Measurements from ENCODE around the gene PLEK.
A peak's percentile ranks its signal among the peaks of the same experiment; 100 is the strongest.

The PLEK gene

DNA sequence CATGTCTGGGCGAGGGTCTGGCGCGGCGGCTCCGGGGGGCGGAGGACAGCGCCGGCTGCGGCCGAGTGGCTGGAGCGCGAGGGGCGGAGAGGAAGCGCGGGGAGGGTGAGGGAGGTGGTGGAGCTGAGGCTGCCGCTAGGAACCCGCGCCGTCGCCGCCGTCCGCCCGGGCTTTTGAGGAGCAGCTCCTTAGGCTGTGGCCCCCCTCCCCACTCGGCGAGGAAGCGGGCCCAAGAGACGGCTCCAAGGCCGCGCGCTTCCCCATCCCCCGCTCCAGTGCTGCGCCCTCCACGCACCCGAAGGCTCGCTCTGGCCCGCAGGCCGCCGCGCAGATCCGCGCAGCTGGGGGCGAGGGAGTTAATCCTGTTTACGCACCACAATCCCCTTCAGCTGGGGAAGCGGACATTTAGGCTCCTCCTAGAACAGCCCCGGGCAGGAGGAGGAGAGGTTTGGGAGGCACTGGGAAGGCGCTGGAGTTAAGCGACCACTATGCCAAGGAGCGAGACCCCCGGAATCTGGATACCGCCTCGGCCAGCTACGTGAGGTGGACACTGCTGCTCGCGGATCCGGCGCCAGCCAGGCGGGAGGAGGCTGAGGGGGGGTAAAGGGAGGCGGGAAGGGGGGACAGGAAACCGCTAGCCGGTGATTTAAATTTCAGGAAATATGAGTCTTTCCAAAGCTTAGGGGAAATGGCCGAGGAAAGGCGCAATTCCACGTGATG is 45.5 kb upstream of the PLEK start, which contains the start of gene CNRIP1:
Gene CNRIP1 (minus strand): TSS at position 552 of the 720 bp plus-strand sequence. CDS start 549 bp downstream, at position 3.
- TF ChIP-seq, protein P1, sequence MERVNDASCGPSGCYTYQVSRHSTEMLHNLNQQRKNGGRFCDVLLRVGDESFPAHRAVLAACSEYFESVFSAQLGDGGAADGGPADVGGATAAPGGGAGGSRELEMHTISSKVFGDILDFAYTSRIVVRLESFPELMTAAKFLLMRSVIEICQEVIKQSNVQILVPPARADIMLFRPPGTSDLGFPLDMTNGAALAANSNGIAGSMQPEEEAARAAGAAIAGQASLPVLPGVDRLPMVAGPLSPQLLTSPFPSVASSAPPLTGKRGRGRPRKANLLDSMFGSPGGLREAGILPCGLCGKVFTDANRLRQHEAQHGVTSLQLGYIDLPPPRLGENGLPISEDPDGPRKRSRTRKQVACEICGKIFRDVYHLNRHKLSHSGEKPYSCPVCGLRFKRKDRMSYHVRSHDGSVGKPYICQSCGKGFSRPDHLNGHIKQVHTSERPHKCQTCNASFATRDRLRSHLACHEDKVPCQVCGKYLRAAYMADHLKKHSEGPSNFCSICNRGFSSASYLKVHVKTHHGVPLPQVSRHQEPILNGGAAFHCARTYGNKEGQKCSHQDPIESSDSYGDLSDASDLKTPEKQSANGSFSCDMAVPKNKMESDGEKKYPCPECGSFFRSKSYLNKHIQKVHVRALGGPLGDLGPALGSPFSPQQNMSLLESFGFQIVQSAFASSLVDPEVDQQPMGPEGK (CRISPR knock-in tag; IDR thresholded peaks at IDR 0.05; ENCODE audit: borderline replicate concordance) = no peak; the same call in 1 of the 2 replicates
- no peak for TF ChIP-seq ZNF565 (CRISPR knock-in tag; conservative IDR thresholded peaks at IDR 0.05; ENCODE audit: low read depth)
- TF ChIP-seq, protein P2, sequence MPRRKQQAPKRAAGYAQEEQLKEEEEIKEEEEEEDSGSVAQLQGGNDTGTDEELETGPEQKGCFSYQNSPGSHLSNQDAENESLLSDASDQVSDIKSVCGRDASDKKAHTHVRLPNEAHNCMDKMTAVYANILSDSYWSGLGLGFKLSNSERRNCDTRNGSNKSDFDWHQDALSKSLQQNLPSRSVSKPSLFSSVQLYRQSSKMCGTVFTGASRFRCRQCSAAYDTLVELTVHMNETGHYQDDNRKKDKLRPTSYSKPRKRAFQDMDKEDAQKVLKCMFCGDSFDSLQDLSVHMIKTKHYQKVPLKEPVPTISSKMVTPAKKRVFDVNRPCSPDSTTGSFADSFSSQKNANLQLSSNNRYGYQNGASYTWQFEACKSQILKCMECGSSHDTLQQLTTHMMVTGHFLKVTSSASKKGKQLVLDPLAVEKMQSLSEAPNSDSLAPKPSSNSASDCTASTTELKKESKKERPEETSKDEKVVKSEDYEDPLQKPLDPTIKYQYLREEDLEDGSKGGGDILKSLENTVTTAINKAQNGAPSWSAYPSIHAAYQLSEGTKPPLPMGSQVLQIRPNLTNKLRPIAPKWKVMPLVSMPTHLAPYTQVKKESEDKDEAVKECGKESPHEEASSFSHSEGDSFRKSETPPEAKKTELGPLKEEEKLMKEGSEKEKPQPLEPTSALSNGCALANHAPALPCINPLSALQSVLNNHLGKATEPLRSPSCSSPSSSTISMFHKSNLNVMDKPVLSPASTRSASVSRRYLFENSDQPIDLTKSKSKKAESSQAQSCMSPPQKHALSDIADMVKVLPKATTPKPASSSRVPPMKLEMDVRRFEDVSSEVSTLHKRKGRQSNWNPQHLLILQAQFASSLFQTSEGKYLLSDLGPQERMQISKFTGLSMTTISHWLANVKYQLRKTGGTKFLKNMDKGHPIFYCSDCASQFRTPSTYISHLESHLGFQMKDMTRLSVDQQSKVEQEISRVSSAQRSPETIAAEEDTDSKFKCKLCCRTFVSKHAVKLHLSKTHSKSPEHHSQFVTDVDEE (CRISPR knock-in tag; IDR thresholded peaks at IDR 0.05) = 0 out of 2 replicates have a peak, but pooled peaks have one; percentile 43
- peak; percentile 82 for ATAC-seq

GRCh38 chr2:68320118-68320641 is 44.9 kb upstream of the PLEK start:
- no peak; the same call in 1 of the 3 replicates for ATAC-seq
- no peak for TF ChIP-seq CSDC2 (CRISPR knock-in tag; IDR thresholded peaks at IDR 0.05)
- no peak for TF ChIP-seq CSRNP3 (CRISPR knock-in tag; IDR thresholded peaks at IDR 0.05)
- TF ChIP-seq ZNF8 (CRISPR knock-in tag; IDR thresholded peaks at IDR 0.05) = no peak
- TF ChIP-seq ZNF70 (CRISPR knock-in tag; IDR thresholded peaks at IDR 0.05) = no peak
- no peak for TF ChIP-seq GLIS3 (CRISPR knock-in tag; IDR thresholded peaks at IDR 0.05)
- no peak for TF ChIP-seq ZNF565 (CRISPR knock-in tag; conservative IDR thresholded peaks at IDR 0.05; ENCODE audit: low read depth)
- TF ChIP-seq ZC3H10 (CRISPR knock-in tag; IDR thresholded peaks at IDR 0.05) = no peak

DNA sequence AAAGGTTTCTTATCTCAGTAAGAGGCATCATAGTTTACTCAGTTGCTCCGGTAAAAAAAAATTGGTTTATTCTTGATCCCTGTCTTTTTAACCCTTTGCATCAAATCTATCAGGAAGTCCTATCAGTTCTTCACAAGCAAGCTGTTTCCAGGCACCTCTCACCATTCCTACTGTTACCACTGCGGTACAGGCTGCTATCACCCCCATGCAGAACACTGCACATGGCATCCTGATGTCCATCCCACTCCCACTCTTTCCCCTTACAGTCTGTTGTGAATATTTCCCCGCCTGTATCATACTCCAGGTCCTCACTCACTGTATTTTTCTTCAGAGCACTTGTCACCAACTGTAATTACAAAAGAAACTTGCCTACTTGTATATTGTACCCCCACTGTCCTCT is 40.0 kb upstream of the PLEK start:
- no peak for ATAC-seq
- TF ChIP-seq ZFP3 (CRISPR knock-in tag; IDR thresholded peaks at IDR 0.05) (no peak), GLIS3 (CRISPR knock-in tag; IDR thresholded peaks at IDR 0.05) (no peak), ZNF565 (CRISPR knock-in tag; conservative IDR thresholded peaks at IDR 0.05; ENCODE audit: low read depth) (no peak)

- TF ChIP-seq ZFP30 (CRISPR knock-in tag; IDR thresholded peaks at IDR 0.05) (no peak), OSR1 (CRISPR knock-in tag; IDR thresholded peaks at IDR 0.05) (no peak), TOX (CRISPR knock-in tag; IDR thresholded peaks at IDR 0.05; ENCODE audit: borderline replicate concordance) (no peak), ZFP3 (CRISPR knock-in tag; IDR thresholded peaks at IDR 0.05) (no peak), BACH2 (CRISPR knock-in tag; IDR thresholded peaks at IDR 0.05; ENCODE audit: borderline replicate concordance) (no peak), ISL1 (CRISPR knock-in tag; IDR thresholded peaks at IDR 0.05) (no peak), ZNF565 (CRISPR knock-in tag; conservative IDR thresholded peaks at IDR 0.05; ENCODE audit: low read depth) (no peak), ARNTL (CRISPR knock-in tag; IDR thresholded peaks at IDR 0.05; ENCODE audit: borderline replicate concordance, low read depth) (no peak), SNAI2 (CRISPR knock-in tag; IDR thresholded peaks at IDR 0.05) (no peak), CREB5 (CRISPR knock-in tag; IDR thresholded peaks at IDR 0.05; ENCODE audit: low read depth) (no peak)
- TF ChIP-seq, protein P2 (CRISPR knock-in tag; IDR thresholded peaks at IDR 0.05) = no peak
- TF ChIP-seq, protein P3, sequence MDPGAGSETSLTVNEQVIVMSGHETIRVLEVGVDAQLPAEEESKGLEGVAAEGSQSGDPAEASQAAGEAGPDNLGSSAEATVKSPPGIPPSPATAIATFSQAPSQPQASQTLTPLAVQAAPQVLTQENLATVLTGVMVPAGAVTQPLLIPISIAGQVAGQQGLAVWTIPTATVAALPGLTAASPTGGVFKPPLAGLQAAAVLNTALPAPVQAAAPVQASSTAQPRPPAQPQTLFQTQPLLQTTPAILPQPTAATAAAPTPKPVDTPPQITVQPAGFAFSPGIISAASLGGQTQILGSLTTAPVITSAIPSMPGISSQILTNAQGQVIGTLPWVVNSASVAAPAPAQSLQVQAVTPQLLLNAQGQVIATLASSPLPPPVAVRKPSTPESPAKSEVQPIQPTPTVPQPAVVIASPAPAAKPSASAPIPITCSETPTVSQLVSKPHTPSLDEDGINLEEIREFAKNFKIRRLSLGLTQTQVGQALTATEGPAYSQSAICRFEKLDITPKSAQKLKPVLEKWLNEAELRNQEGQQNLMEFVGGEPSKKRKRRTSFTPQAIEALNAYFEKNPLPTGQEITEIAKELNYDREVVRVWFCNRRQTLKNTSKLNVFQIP (CRISPR knock-in tag; IDR thresholded peaks at IDR 0.05; ENCODE audit: borderline replicate concordance, low read depth) = no peak
- no peak for ATAC-seq
Measured at GRCh38 chr2:68328901-68329300, 36.2 kb upstream of the PLEK start.

All from SK-N-SH treated with all-trans-retinoic acid at 6 μM for 48 hours (cell line).